Lung (tissue), 12 donors: ENCODE measurements around the gene ZGPAT. TPM values are rescaled to one million over a fixed set of nuclear protein-coding genes. Genes with fewer than 3 reads are reported as not detected.

Experiments
- ATAC-seq: fragments of 200-7000 bp; cut with Tn5 transposase; one replicate; pipeline ENCODE4 v1.9.1; 2020; ENCODE audit warnings: moderate number of reproducible peaks; ENCODE audit not compliant: insufficient read depth, low FRiP score
- DNase-seq, 3 donors: peaks; one replicate each; pipeline ENCODE4 v3.0.0-alpha.2; 2013 to 2017
- H3K27ac ChIP-seq, 2 donors: one replicate each; pipeline ENCODE4 v1.5.1; 2013; ENCODE audit warnings: mild to moderate bottlenecking in 2 of 2, moderate library complexity in 2 of 2, control low read depth in 1 of 2, inconsistent platforms in 1 of 2, low read depth in 1 of 2, low read length in 1 of 2
- H3K27me3 ChIP-seq, 3 donors: one replicate each; pipeline ENCODE4 v1.5.1; 2013; ENCODE audit warnings: low read length in 2 of 3; ENCODE audit not compliant: control insufficient read depth in 3 of 3, insufficient read depth in 3 of 3
- H3K36me3 ChIP-seq, 4 donors: one replicate each; pipeline ENCODE4 v1.5.1; 2013; ENCODE audit warnings: low read length in 4 of 4, mild to moderate bottlenecking in 1 of 4, moderate library complexity in 1 of 4; ENCODE audit not compliant: control insufficient read depth in 4 of 4, insufficient read depth in 4 of 4
- H3K4me1 ChIP-seq, 5 donors: one replicate each; pipeline ENCODE4 v1.5.1; 2013; ENCODE audit warnings: low read length in 5 of 5, mild to moderate bottlenecking in 2 of 5, moderate library complexity in 1 of 5; ENCODE audit not compliant: control insufficient read depth in 5 of 5, insufficient read depth in 5 of 5
- H3K4me3 ChIP-seq: one replicate; pipeline ENCODE4 v1.5.1; 2013; ENCODE audit warnings: mild to moderate bottlenecking, control low read depth, moderate library complexity
- H3K9ac ChIP-seq, 2 donors: one replicate each; pipeline ENCODE4 v1.5.1; 2013; ENCODE audit warnings: low read length in 2 of 2, control low read depth in 1 of 2; ENCODE audit not compliant: insufficient read depth in 1 of 2
- H3K9me3 ChIP-seq, 4 donors: one replicate each; pipeline ENCODE4 v1.5.1; 2013; ENCODE audit warnings: low read length in 3 of 4, mild to moderate bottlenecking in 1 of 4, moderate library complexity in 1 of 4; ENCODE audit not compliant: control insufficient read depth in 4 of 4, insufficient read depth in 3 of 4
- WGBS, 2 donors: extraction: QIAGEN DNeasy Blood & Tissue Kit; methylation state at CpG; one replicate each; pipeline ENCODE4 v1.1.7; 2013; 5-methylcytosine and 5-hydroxymethylcytosine counted together
- polyA plus RNA-seq, 2 donors: library from polyadenylated mRNA; stranded (reverse); fragments of 200-250 nt; gene quantifications; one replicate each; pipeline ENCODE4 v1.2.1, GENCODE V29; 2013
- total RNA-seq, 2 donors: library from RNA; depleted of rRNA in 1 of 2; stranded (reverse); fragments of >200 nt in 1 of 2; gene quantifications; one replicate each; pipeline ENCODE4 v1.2.1, GENCODE V29; 2014 to 2021
- TF ChIP-seq, protein P1 (sequence below): IDR thresholded peaks from 2 replicates; pipeline ENCODE4 v1.5.1; 2012; ENCODE audit warnings: mild to moderate bottlenecking; ENCODE audit errors: control extremely low read depth, extremely low read depth
- donor health status: control.
- donor health status: control.
- donor health status: Bipolar disorder and iron deficiency.
- donor health status: healthy.
- donor health status: DM: yes; HTN: yes; CAD: no.

The ZGPAT gene
- total and polyA plus RNA-seq, 4 donors, result 18.3 to 45.0 (median 33.7) TPM

- Histone ChIP-seq H3K9me3 (no peaks in the 10 kb centered on the region), H3K36me3 (peaks cover 0 to 32% (median 13%) of the 10 kb centered on the region in 4 donors), H3K9ac (no peak overlapping the region), H3K27me3 (no peaks in the 10 kb centered on the region), H3K4me3 (no peak overlapping the region), H3K4me1 (peaks cover 0 to 15% (median 8%) of the 10 kb centered on the region in 5 donors), H3K27ac (no peak overlapping the region)
- no peak for DNase-seq
- TF ChIP-seq, protein P1, sequence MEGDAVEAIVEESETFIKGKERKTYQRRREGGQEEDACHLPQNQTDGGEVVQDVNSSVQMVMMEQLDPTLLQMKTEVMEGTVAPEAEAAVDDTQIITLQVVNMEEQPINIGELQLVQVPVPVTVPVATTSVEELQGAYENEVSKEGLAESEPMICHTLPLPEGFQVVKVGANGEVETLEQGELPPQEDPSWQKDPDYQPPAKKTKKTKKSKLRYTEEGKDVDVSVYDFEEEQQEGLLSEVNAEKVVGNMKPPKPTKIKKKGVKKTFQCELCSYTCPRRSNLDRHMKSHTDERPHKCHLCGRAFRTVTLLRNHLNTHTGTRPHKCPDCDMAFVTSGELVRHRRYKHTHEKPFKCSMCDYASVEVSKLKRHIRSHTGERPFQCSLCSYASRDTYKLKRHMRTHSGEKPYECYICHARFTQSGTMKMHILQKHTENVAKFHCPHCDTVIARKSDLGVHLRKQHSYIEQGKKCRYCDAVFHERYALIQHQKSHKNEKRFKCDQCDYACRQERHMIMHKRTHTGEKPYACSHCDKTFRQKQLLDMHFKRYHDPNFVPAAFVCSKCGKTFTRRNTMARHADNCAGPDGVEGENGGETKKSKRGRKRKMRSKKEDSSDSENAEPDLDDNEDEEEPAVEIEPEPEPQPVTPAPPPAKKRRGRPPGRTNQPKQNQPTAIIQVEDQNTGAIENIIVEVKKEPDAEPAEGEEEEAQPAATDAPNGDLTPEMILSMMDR, result no peak
- ATAC-seq, result no peak
- whole genome bisulfite sequencing, 2 donors, result 91 to 97% methylated on average over 15 of the region's 15 CpGs
Observed at GRCh38 chr20:63703471-63703975, 4.3 kb upstream of the ZGPAT start.

GRCh38 chr20:63703976-63704748 is 3.7 kb upstream of the ZGPAT start:
- no peak overlapping the region for H3K27ac ChIP-seq
- DNase-seq (no peak), ATAC-seq (no peak)
- no peaks in the 10 kb centered on the region for H3K27me3 ChIP-seq
- TF ChIP-seq, protein P1, result no peak
- H3K4me1 ChIP-seq, result peaks cover 0 to 20% (median 8%) of the 10 kb centered on the region in 5 donors
- H3K9ac ChIP-seq, result no peak overlapping the region
- WGBS, 2 donors, result 89 to 90% methylated on average over 11 of the region's 11 CpGs
- H3K4me3 ChIP-seq, result no peak overlapping the region
- H3K36me3 ChIP-seq, result peaks cover 0 to 31% (median 13%) of the 10 kb centered on the region in 4 donors
- no peaks in the 10 kb centered on the region for H3K9me3 ChIP-seq

DNA sequence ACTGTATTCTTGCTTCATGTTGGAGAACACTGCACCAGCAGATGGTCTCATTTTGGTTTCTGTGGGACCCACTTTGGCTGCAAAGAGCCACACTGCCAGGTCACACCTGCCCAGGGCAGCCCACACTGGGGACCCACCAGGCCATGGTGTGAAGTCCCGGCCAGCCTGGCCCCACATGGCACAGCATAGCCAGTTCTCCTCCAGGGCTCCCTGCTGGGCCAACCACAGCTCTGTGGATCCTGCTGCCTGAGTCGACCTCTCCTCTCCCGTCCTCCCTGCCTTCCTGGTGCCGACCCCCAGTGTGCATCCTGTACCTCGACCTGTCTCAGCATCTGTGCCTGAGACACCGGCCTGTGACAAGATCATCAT is 3.1 kb upstream of the ZGPAT start:
- peaks cover 0 to 32% (median 13%) of the 10 kb centered on the region in 4 donors for H3K36me3 ChIP-seq
- H3K9ac ChIP-seq, result no peak overlapping the region
- peaks cover 0 to 17% (median 8%) of the 10 kb centered on the region in 5 donors for H3K4me1 ChIP-seq
- no peak for DNase-seq
- no peaks in the 10 kb centered on the region for H3K9me3 ChIP-seq
- TF ChIP-seq, protein P1, result no peak
- 88 to 93% methylated on average over 6 of the region's 6 CpGs for WGBS, 2 donors
- no peak for ATAC-seq
- no peak overlapping the region for H3K4me3 ChIP-seq
- no peaks in the 10 kb centered on the region for H3K27me3 ChIP-seq
- no peak overlapping the region for H3K27ac ChIP-seq
